Fibroblast of lung (primary cell): Measurements from ENCODE around the gene DBNDD1. TPM values are rescaled to one million over a fixed set of nuclear protein-coding genes. Genes with fewer than 3 reads are reported as not detected.

Experiments used
- DNase-seq, 2 donors: peaks; one replicate each; pipeline versions ENCODE4 v3.0.0 to v3.0.0-alpha.2; 2010; ENCODE audit warnings: low read depth in 2 of 2
- H2AFZ ChIP-seq: 2 replicates; pipeline ENCODE4 v1.5.1; 2012; ENCODE audit warnings: low read length, control low read depth, inconsistent platforms
- H3K27ac ChIP-seq: 2 replicates; pipeline ENCODE4 v1.5.1; 2011; ENCODE audit warnings: low read length, control low read depth; ENCODE audit not compliant: insufficient read depth
- H3K27me3 ChIP-seq: 2 replicates; pipeline ENCODE4 v1.5.1; 2011; ENCODE audit warnings: mild to moderate bottlenecking, low read length; ENCODE audit not compliant: control insufficient read depth, insufficient read depth
- H3K36me3 ChIP-seq: 2 replicates; pipeline ENCODE4 v1.5.1; 2011; ENCODE audit warnings: low read length; ENCODE audit not compliant: control insufficient read depth, insufficient read depth
- H3K4me1 ChIP-seq: 2 replicates; pipeline ENCODE4 v1.5.1; 2011; ENCODE audit warnings: low read length; ENCODE audit not compliant: control insufficient read depth, insufficient read depth; ENCODE audit errors: extremely low read depth
- H3K4me2 ChIP-seq: 2 replicates; pipeline ENCODE4 v1.5.1; 2011; ENCODE audit warnings: low read length, control low read depth; ENCODE audit not compliant: insufficient read depth; ENCODE audit errors: extremely low read depth
- H3K4me3 ChIP-seq, 4 experiments: fragments of 200-600 bp in 1 of 4; sonication (generic) in 1 of 4; replicated peaks in 1 of 4; 2 replicates each; pipeline ENCODE4 v1.5.1; 2011 to 2016; ENCODE audit warnings: low read length in 4 of 4, low read depth in 3 of 4, mild to moderate bottlenecking in 3 of 4, control low read depth in 2 of 4, inconsistent platforms in 1 of 4, mixed read lengths in 1 of 4; ENCODE audit not compliant: insufficient read depth in 1 of 4; ENCODE audit errors: control extremely low read depth in 1 of 4
- H3K79me2 ChIP-seq: 2 replicates; pipeline ENCODE4 v1.5.1; 2012; ENCODE audit warnings: mild to moderate bottlenecking, low read length, inconsistent platforms; ENCODE audit not compliant: control insufficient read depth, insufficient read depth
- H3K9ac ChIP-seq: 2 replicates; pipeline ENCODE4 v1.5.1; 2011; ENCODE audit warnings: mild to moderate bottlenecking, low read length, control low read depth; ENCODE audit not compliant: insufficient read depth
- H3K9me3 ChIP-seq: 2 replicates; pipeline ENCODE4 v1.5.1; 2012; ENCODE audit warnings: low read depth, low read length; ENCODE audit not compliant: control insufficient read depth, insufficient read depth
- H4K20me1 ChIP-seq: 2 replicates; pipeline ENCODE4 v1.5.1; 2011; ENCODE audit warnings: low read length; ENCODE audit not compliant: control insufficient read depth, insufficient read depth; ENCODE audit errors: extremely low read depth
- EZH2 ChIP-seq: IDR thresholded peaks from 2 replicates; pipeline ENCODE4 v1.5.1; 2012; ENCODE audit warnings: low read length, control low read depth, mild to moderate bottlenecking; ENCODE audit errors: missing control alignments
- polyA plus RNA-seq, 2 donors: library from polyadenylated mRNA; depleted of rRNA in 1 of 2; stranded (reverse) in 1 of 2; unstranded in 1 of 2; fragments of >200 nt; gene quantifications; 2 replicates each; pipeline ENCODE4 v1.2.1, GENCODE V29; 2011 to 2012; ENCODE audit warnings: missing spikeins in 1 of 2
- total RNA-seq: library from RNA; depleted of rRNA; stranded (reverse); fragments of >200 nt; gene quantifications from 2 replicates; pipeline ENCODE4 v1.2.1, GENCODE V29; 2014
- TF ChIP-seq, protein P1 (sequence below), 2 donors: IDR thresholded peaks in 1 of 2; conservative IDR thresholded peaks in 1 of 2; 1 replicate in 1 of 2; 2 replicates in 1 of 2; pipeline ENCODE4 v1.5.1; 2011 to 2012; ENCODE audit warnings: low read length in 2 of 2, control low read depth in 1 of 2, inconsistent platforms in 1 of 2, low read depth in 1 of 2, mild to moderate bottlenecking in 1 of 2

Gene DBNDD1
- total and polyA plus RNA-seq, 2 donors (not counting 1 experiment from before 2014, with no cell fraction given): 2.1 to 3.6 TPM

DNA sequence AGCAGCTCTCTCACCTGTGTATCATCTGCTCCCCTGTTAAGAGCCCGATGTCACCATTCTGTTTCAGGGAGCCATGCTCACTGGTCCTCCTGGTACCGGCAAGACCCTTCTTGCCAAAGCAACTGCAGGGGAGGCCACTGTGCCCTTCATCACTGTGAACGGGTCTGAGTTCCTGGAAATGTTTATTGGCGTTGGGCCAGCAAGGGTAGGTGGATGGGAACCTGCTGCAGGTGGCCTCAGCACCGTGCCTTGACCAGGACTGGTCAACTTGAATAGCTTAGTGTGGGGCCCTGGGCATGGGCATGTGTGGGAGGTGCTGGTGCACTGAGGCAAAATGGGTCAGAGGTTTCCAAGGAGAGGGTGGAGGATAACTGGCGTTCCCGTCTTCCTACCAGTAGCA lies 28.5 kb downstream of the DBNDD1 start:
- Histone ChIP-seq H2AFZ (no peak overlapping the region), H3K4me2 (no peak overlapping the region), H3K36me3 (peaks cover 24% of the 10 kb centered on the region), H4K20me1 (no peaks in the 10 kb centered on the region), H3K27ac (no peak overlapping the region), H3K4me3 (no peak overlapping the region), H3K4me1 (no peaks in the 10 kb centered on the region), H3K9ac (no peak overlapping the region), H3K79me2 (no peaks in the 10 kb centered on the region), H3K27me3 (no peaks in the 10 kb centered on the region), H3K9me3 (peaks cover 10% of the 10 kb centered on the region)
- DNase-seq: no peak
- no peak for TF ChIP-seq EZH2
- TF ChIP-seq, protein P1, sequence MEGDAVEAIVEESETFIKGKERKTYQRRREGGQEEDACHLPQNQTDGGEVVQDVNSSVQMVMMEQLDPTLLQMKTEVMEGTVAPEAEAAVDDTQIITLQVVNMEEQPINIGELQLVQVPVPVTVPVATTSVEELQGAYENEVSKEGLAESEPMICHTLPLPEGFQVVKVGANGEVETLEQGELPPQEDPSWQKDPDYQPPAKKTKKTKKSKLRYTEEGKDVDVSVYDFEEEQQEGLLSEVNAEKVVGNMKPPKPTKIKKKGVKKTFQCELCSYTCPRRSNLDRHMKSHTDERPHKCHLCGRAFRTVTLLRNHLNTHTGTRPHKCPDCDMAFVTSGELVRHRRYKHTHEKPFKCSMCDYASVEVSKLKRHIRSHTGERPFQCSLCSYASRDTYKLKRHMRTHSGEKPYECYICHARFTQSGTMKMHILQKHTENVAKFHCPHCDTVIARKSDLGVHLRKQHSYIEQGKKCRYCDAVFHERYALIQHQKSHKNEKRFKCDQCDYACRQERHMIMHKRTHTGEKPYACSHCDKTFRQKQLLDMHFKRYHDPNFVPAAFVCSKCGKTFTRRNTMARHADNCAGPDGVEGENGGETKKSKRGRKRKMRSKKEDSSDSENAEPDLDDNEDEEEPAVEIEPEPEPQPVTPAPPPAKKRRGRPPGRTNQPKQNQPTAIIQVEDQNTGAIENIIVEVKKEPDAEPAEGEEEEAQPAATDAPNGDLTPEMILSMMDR (conservative IDR thresholded peaks at IDR 0.05 in 1 of 2, IDR thresholded peaks at IDR 0.05 in 1 of 2; ENCODE audit: low read depth in 1 of 2, low read length in 2 of 2): no peak

DNA sequence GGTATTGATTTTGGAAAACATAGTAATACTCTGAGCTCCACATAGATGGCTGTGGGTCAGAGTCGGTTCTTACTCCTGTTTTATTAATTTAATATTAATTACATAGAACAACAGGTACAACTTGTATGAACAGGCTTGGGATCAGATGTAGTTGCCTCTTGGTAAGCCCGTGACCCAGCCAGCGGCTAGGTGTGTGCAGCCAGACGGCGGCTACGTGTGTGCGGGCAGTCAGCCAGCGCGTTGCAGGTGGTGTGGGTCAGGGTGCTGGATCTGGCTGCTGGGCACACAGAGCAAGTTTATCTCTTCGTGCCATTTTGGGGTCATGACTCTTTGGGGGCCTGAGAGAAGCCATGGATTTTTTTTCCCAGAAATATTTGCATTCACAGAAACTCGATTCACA lies 30.3 kb downstream of the DBNDD1 start:
- H3K79me2 ChIP-seq: no peaks in the 10 kb centered on the region
- no peak overlapping the region for H3K4me2 ChIP-seq
- no peak for DNase-seq
- peaks cover 26% of the 10 kb centered on the region for H3K36me3 ChIP-seq
- no peaks in the 10 kb centered on the region for H4K20me1 ChIP-seq
- no peak overlapping the region for H2AFZ ChIP-seq
- H3K27ac ChIP-seq: no peak overlapping the region
- no peaks in the 10 kb centered on the region for H3K27me3 ChIP-seq
- no peak overlapping the region for H3K9ac ChIP-seq
- H3K4me3 ChIP-seq: no peak overlapping the region
- TF ChIP-seq, protein P1 (conservative IDR thresholded peaks at IDR 0.05 in 1 of 2, IDR thresholded peaks at IDR 0.05 in 1 of 2; ENCODE audit: low read depth in 1 of 2, low read length in 2 of 2): no peak
- no peak for TF ChIP-seq EZH2
- H3K9me3 ChIP-seq: no peaks in the 10 kb centered on the region
- no peaks in the 10 kb centered on the region for H3K4me1 ChIP-seq

DNA sequence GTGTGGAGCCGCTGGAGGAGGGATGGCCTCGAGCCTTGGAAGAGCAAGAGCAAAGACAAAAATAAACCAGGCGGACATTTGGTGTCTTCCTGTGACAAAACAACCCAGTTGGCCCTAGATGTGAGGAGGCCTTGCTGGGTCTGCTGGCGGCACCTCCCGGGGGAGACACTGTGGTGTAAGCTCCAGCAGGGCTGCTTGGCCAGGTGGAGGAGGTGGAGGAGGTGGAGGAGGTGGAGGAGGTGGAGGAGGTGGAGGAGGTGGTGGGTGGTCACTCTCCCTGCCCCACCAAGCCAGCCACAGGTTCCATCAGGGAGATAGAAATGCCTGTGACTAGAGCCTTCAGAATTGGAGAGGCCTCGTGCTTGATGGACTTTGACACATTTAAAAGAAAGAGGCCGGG lies 32.1 kb downstream of the DBNDD1 start:
- TF ChIP-seq, protein P1 (conservative IDR thresholded peaks at IDR 0.05 in 1 of 2, IDR thresholded peaks at IDR 0.05 in 1 of 2; ENCODE audit: low read depth in 1 of 2, low read length in 2 of 2): no peak
- Histone ChIP-seq H3K4me3 (no peak overlapping the region), H3K79me2 (no peaks in the 10 kb centered on the region), H4K20me1 (no peaks in the 10 kb centered on the region), H3K4me1 (no peaks in the 10 kb centered on the region), H3K4me2 (no peak overlapping the region), H3K9me3 (no peaks in the 10 kb centered on the region), H3K9ac (no peak overlapping the region), H2AFZ (no peak overlapping the region), H3K27ac (no peak overlapping the region), H3K27me3 (no peaks in the 10 kb centered on the region), H3K36me3 (peaks cover 26% of the 10 kb centered on the region)
- no peak for DNase-seq
